ENCODE data around the gene POLD2. TPM values are rescaled to one million over a fixed set of nuclear protein-coding genes. Genes with fewer than 3 reads are reported as not detected.

The POLD2 gene
- total RNA-seq, 3 donors from 2014 or later (not counting 1 experiment from before 2014, with no cell fraction given): 30.1 to 38.3 (median 38.1) TPM

DNA sequence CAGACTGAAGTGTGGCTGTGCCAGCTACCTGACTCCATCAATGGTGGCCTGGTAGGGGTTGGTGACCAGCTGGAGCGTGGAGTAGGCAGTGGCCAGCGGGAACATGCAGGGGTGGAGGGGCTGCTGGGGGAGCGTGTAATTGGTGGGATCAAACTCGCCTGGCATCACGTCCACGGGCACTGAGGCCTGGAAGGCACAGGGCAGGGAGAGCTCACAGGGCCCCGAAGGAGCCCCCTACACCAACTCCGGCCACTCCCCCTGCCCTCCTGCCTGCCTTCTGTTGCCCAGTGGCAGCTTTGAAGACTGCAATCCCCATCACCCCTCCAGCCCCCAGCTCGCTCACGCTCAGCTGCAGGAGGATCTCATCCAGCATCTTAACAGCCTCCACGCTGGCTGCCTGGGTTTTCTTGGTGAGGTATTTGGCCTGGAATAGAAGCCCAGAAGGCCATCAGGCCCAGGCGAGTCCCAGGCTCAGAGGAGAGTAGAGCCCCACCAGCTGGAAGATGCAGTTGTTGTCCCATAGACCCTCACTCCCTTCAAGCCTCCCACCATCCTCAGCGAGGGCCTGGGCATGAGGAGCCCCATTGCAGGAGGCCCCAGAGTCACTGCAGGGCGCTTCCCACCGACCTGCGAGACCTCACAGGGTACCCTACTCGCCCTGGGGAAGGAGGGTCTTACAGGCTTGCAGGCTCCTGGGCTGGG is 7.1 kb downstream of the POLD2 start:
- intact Hi-C loops (cut with micrococcal nuclease): no loop called here
- H3K36me3 Mint-ChIP-seq: no peaks in the 10 kb centered on the region
- no peaks in the 10 kb centered on the region for H3K27me3 Mint-ChIP-seq (ENCODE audit: low read depth in 2 of 2)
- TF ChIP-seq, protein P1, sequence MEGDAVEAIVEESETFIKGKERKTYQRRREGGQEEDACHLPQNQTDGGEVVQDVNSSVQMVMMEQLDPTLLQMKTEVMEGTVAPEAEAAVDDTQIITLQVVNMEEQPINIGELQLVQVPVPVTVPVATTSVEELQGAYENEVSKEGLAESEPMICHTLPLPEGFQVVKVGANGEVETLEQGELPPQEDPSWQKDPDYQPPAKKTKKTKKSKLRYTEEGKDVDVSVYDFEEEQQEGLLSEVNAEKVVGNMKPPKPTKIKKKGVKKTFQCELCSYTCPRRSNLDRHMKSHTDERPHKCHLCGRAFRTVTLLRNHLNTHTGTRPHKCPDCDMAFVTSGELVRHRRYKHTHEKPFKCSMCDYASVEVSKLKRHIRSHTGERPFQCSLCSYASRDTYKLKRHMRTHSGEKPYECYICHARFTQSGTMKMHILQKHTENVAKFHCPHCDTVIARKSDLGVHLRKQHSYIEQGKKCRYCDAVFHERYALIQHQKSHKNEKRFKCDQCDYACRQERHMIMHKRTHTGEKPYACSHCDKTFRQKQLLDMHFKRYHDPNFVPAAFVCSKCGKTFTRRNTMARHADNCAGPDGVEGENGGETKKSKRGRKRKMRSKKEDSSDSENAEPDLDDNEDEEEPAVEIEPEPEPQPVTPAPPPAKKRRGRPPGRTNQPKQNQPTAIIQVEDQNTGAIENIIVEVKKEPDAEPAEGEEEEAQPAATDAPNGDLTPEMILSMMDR (IDR thresholded peaks at IDR 0.05): no peak
- no peak overlapping the region for H3K4me3 Mint-ChIP-seq
- H3K9me3 Mint-ChIP-seq: no peaks in the 10 kb centered on the region
- no peak overlapping the region for H3K27ac ChIP-seq (ENCODE audit: low read length)
- no peaks in the 10 kb centered on the region for H3K9me3 ChIP-seq (ENCODE audit: control insufficient read depth, insufficient read depth, low read length)
- no peak overlapping the region for H3K4me3 ChIP-seq (ENCODE audit: low read length)
- 88% methylated on average over 17 of the region's 17 CpGs for WGBS (ENCODE audit: insufficient coverage)
- DNase-seq: no peak
- no peak for ATAC-seq
- peaks cover 22% of the 10 kb centered on the region for H3K36me3 ChIP-seq (ENCODE audit: control insufficient read depth, insufficient read depth, low read length)
- no peaks in the 10 kb centered on the region for H3K4me1 ChIP-seq (ENCODE audit: control insufficient read depth, insufficient read depth, low read length)
- no peak overlapping the region for H3K27ac Mint-ChIP-seq
- H3K27me3 ChIP-seq (ENCODE audit: control insufficient read depth, insufficient read depth, low read length): no peaks in the 10 kb centered on the region
- peaks cover 5 to 18% of the 10 kb centered on the region in 2 donors for H3K4me1 Mint-ChIP-seq

DNA sequence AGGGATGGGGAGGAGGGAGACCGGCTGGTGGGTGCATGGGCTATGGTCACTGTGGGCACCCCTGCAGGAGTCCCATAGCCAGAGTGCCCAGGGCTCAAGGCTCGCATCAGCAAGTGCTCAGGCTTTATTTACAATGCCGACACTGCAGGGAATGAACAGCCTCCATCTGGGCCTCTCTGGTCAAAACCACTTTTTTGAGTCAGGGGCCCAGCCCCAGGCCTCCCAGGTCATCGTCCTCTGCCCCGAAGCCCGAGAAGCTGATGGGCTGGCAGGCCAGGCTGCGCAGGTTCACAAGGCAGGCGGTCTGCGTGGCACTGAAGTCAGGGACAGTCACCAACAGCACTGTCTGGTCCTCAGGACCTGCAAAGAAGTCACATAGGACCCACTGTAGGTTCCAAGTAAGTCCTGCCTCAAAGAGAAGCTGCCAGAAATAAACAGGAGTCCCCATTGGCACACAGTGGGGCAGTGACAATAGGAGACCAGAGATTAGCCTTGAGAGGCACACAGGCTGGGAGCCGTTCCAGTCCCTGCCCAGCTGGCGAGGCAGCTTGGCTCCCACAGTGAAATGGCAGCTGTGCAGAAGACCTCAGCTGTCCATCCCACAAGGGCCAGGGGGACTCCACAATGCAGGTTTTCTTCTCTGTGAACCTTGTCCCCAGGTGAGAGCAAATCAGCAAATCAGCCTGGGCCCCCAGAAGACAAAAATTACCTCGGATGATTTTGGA is 8.6 kb downstream of the POLD2 start:
- Mint-ChIP-seq H3K27me3 (ENCODE audit: low read depth in 2 of 2) (no peaks in the 10 kb centered on the region), H3K4me3 (no peak overlapping the region), H3K27ac (no peak overlapping the region), H3K4me1 (peaks cover 0 to 8% of the 10 kb centered on the region in 2 donors), H3K9me3 (no peaks in the 10 kb centered on the region), H3K36me3 (no peaks in the 10 kb centered on the region)
- ATAC-seq: no peak
- no peak overlapping the region for H3K4me3 ChIP-seq (ENCODE audit: low read length)
- DNase-seq: no peak
- 95% methylated on average over 12 of the region's 12 CpGs for WGBS (ENCODE audit: insufficient coverage)
- TF ChIP-seq, protein P1 (IDR thresholded peaks at IDR 0.05): no peak
- H3K9me3 ChIP-seq (ENCODE audit: control insufficient read depth, insufficient read depth, low read length): no peaks in the 10 kb centered on the region
- H3K27ac ChIP-seq (ENCODE audit: low read length): no peak overlapping the region
- H3K27me3 ChIP-seq (ENCODE audit: control insufficient read depth, insufficient read depth, low read length): no peaks in the 10 kb centered on the region
- H3K36me3 ChIP-seq (ENCODE audit: control insufficient read depth, insufficient read depth, low read length): peaks cover 22% of the 10 kb centered on the region
- H3K4me1 ChIP-seq (ENCODE audit: control insufficient read depth, insufficient read depth, low read length): no peaks in the 10 kb centered on the region
- intact Hi-C loops (cut with micrococcal nuclease): no loop called here

DNA sequence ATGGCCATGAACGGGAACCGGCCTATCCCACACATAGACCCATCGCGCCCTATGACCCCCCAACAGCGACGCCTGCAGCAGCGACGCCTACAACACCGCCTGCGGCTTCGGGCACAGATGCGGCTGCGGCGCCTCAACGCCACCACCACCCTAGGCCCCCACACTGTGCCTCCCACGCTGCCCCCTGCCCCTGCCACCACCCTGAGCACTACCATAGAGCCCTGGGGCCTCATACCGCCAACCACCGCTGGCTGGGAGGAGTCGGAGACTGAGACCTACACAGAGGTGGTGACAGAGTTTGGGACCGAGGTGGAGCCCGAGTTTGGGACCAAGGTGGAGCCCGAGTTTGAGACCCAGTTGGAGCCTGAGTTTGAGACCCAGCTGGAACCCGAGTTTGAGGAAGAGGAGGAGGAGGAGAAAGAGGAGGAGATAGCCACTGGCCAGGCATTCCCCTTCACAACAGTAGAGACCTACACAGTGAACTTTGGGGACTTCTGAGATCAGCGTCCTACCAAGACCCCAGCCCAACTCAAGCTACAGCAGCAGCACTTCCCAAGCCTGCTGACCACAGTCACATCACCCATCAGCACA is 9.5 kb downstream of the POLD2 start:
- DNase-seq (no peak), ATAC-seq (no peak)
- peaks cover 19% of the 10 kb centered on the region for H3K36me3 ChIP-seq (ENCODE audit: control insufficient read depth, insufficient read depth, low read length)
- 96% methylated on average over 24 of the region's 24 CpGs for WGBS (ENCODE audit: insufficient coverage)
- no peak overlapping the region for H3K27ac ChIP-seq (ENCODE audit: low read length)
- no peaks in the 10 kb centered on the region for H3K9me3 Mint-ChIP-seq
- H3K4me1 ChIP-seq (ENCODE audit: control insufficient read depth, insufficient read depth, low read length): no peaks in the 10 kb centered on the region
- TF ChIP-seq, protein P1 (IDR thresholded peaks at IDR 0.05): no peak
- H3K4me3 Mint-ChIP-seq: no peak overlapping the region
- no peak overlapping the region for H3K4me3 ChIP-seq (ENCODE audit: low read length)
- no peaks in the 10 kb centered on the region for H3K9me3 ChIP-seq (ENCODE audit: control insufficient read depth, insufficient read depth, low read length)
- H3K27ac Mint-ChIP-seq: no peak overlapping the region
- H3K36me3 Mint-ChIP-seq: no peaks in the 10 kb centered on the region
- intact Hi-C loops (cut with micrococcal nuclease): no loop called here
- no peaks in the 10 kb centered on the region for H3K27me3 Mint-ChIP-seq (ENCODE audit: low read depth in 2 of 2)
- no peaks in the 10 kb centered on the region for H3K27me3 ChIP-seq (ENCODE audit: control insufficient read depth, insufficient read depth, low read length)
- peaks cover 0 to 5% of the 10 kb centered on the region in 2 donors for H3K4me1 Mint-ChIP-seq

All from natural killer cell (primary cell).